HUES64 (cell line): ENCODE data around the gene FGF14.
"Not testable (repeated sequence)": the region's sequence is repeated elsewhere in the genome, so short reads cannot be mapped to it uniquely, and the experiment has no call there.

Source experiments
- H3K27ac ChIP-seq: 2 replicates; pipeline ENCODE4 v1.7.0; 2013; ENCODE audit warnings: low read depth, low read length, inconsistent platforms
- H3K27me3 ChIP-seq: 2 replicates; pipeline ENCODE4 v1.6.1; 2013; ENCODE audit warnings: mild to moderate bottlenecking, low read length; ENCODE audit not compliant: insufficient read depth
- H3K36me3 ChIP-seq: 2 replicates; pipeline ENCODE4 v1.6.1; 2013; ENCODE audit warnings: mild to moderate bottlenecking, low read length; ENCODE audit not compliant: insufficient read depth
- H3K4me1 ChIP-seq: 2 replicates; pipeline ENCODE4 v1.6.1; 2013; ENCODE audit warnings: mild to moderate bottlenecking, low read length, moderate library complexity; ENCODE audit not compliant: insufficient read depth
- H3K4me3 ChIP-seq: 2 replicates; pipeline ENCODE4 v1.5.1; 2013; ENCODE audit warnings: mild to moderate bottlenecking, low read length, moderate library complexity
- H3K9ac ChIP-seq: 2 replicates; pipeline ENCODE4 v1.6.1; 2013; ENCODE audit warnings: mild to moderate bottlenecking, low read depth, low read length
- H3K9me3 ChIP-seq: 2 replicates; pipeline ENCODE4 v1.6.1; 2013; ENCODE audit warnings: low read depth, low read length; ENCODE audit not compliant: insufficient read depth
- WGBS: fragments of 150-250, 120-280 bp; methylation state at CpG from one replicate; pipeline ENCODE4 v1.1.7; 2013; ENCODE audit warnings: missing lambda C conversion rate; 5-methylcytosine and 5-hydroxymethylcytosine counted together

The FGF14 gene

DNA sequence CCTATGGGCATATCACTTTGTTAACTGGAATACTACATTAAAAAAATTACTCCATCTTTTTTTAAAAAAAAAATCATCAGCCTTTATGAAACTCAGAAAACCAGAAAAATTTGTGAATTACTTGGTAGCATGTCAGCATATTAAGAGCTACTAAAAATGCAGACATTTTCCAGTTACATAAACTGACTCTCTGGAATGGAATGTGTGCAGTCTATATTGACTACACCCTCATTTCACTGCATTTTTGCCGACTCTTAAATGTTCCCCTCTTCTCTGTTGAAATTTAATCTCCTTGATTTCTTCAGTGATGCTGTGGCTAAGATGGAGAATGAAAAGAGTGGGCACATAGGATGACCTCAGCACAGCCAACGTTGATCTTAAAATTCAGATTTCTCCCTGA is 555.6 kb downstream of the FGF14 start:
- no peaks in the 10 kb centered on the region for H3K36me3 ChIP-seq
- H3K4me3 ChIP-seq, result no peak overlapping the region
- 96% methylated on average over 2 of the region's 2 CpGs for WGBS
- H3K9me3 ChIP-seq, result no peaks in the 10 kb centered on the region
- no peak overlapping the region for H3K9ac ChIP-seq
- H3K4me1 ChIP-seq, result peaks cover 33% of the 10 kb centered on the region
- H3K27me3 ChIP-seq, result no peaks in the 10 kb centered on the region
- H3K27ac ChIP-seq, result no peak overlapping the region; the same call in 1 of the 2 replicates

DNA sequence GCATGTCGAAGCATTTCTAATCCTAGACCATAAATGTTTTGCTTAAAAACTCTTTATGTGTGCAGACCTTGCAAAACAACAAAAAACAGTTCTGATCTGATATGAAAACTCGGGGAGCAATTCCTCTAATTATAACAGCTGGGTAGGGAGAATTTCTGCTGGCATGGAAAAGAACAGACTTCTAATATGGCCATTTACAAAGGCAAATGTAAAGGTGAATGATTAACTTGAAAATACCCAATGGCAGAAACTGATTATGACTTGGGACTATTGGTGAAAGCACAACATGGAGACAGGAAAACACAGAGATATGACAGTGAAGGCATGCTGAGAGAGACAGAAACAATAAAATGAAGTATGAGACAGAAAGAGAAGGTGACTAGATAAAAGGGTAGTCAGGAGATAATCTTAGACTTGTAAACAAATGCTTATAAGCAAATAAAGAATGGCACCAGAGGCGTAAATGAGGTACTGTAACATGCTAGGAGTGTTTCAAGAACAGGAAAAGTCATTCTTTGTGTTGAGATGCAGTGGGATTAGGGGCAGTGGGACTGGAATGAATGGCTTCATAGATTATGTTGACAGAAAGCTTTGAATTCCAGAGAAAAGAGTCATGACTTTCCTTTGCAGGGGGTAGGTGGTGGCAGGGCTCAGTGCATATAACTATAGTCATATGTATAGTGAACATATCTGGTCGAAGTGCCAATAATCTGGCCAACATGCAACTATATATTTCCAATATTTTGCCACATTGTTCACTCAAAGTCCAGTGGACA is 556.4 kb downstream of the FGF14 start:
- H3K27me3 ChIP-seq, result no peaks in the 10 kb centered on the region
- H3K27ac ChIP-seq, result no peak overlapping the region
- H3K9me3 ChIP-seq, result no peaks in the 10 kb centered on the region
- 90% methylated on average over 4 of the region's 4 CpGs for WGBS
- no peak overlapping the region for H3K4me3 ChIP-seq
- no peak overlapping the region for H3K9ac ChIP-seq
- peaks cover 34% of the 10 kb centered on the region for H3K4me1 ChIP-seq
- no peaks in the 10 kb centered on the region for H3K36me3 ChIP-seq

- Histone ChIP-seq H3K36me3 (no peaks in the 10 kb centered on the region), H3K4me3 (no peak overlapping the region), H3K9me3 (no peaks in the 10 kb centered on the region), H3K9ac (no peak overlapping the region), H3K4me1 (peaks cover 27% of the 10 kb centered on the region), H3K27ac (0 out of 2 replicates have a peak overlapping the region, but pooled peaks have one; percentile 4), H3K27me3 (no peaks in the 10 kb centered on the region)
- WGBS, result 34% methylated on average over 3 of the region's 3 CpGs
Measured at GRCh38 chr13:101841698-101842097, 560.1 kb downstream of the FGF14 start.

GRCh38 chr13:101838323-101838722 is 563.5 kb downstream of the FGF14 start:
- Histone ChIP-seq H3K4me3 (no peak overlapping the region), H3K9me3 (no peaks in the 10 kb centered on the region), H3K36me3 (no peaks in the 10 kb centered on the region), H3K9ac (no peak overlapping the region), H3K4me1 (peaks cover 12% of the 10 kb centered on the region), H3K27me3 (no peaks in the 10 kb centered on the region), H3K27ac (no peak overlapping the region)
- WGBS, result 86% methylated on average over 2 of the region's 2 CpGs

GRCh38 chr13:101837778-101838177 is 564.1 kb downstream of the FGF14 start:
- H3K27me3 ChIP-seq, H3K9me3 ChIP-seq, H3K9ac ChIP-seq, H3K4me3 ChIP-seq, H3K36me3 ChIP-seq, H3K27ac ChIP-seq: not testable (repeated sequence)
- WGBS, result 90% methylated on average over 4 of the region's 4 CpGs
- peaks cover 12% of the 10 kb centered on the region for H3K4me1 ChIP-seq

DNA sequence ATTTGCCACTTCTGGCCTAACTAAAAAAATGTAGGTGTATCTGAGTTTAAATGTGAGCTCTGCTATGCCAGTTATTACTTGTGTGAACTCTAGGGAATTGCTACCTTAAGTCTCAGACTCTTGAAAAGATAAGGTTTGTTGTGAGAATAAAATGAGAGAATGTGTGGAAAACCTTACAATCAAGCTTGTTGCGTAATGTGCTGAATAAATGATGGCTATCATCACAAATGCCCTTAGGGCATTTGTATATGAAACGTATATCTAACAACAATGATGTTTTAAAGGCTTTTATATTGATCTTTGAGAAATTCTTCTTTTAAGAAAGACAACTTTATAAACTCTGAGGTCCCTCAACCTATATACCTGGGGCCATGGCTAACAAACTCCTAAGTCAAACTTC is 564.6 kb downstream of the FGF14 start:
- H3K9ac ChIP-seq, result no peak overlapping the region
- no peaks in the 10 kb centered on the region for H3K27me3 ChIP-seq
- no peaks in the 10 kb centered on the region for H3K36me3 ChIP-seq
- peaks cover 11% of the 10 kb centered on the region for H3K4me1 ChIP-seq
- H3K4me3 ChIP-seq, result no peak overlapping the region
- no peaks in the 10 kb centered on the region for H3K9me3 ChIP-seq
- H3K27ac ChIP-seq, result no peak overlapping the region
- 100% methylated on average over 1 of the region's 2 CpGs for WGBS

DNA sequence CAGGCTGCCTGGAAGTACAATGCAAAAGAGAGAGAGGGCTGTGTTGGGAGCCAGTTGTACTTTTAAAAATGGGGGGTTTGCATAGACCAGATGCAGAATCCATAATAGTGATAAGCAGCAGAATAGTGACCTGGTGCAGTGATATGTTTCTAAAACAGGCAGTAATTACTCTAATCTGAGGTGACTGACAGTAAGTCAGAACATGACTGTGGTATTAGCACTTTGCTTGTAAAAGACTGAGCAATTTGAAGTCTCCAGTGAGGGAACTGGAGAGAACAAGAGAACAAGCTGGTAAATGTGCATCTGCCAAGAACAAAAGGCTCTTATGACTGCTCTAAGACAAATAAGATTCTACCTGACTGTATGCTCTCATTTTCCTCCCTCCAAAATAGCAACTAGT is 565.9 kb downstream of the FGF14 start:
- Histone ChIP-seq H3K9ac (no peak overlapping the region), H3K4me3 (no peak overlapping the region), H3K36me3 (no peaks in the 10 kb centered on the region), H3K9me3 (no peaks in the 10 kb centered on the region), H3K27ac (no peak overlapping the region), H3K27me3 (no peaks in the 10 kb centered on the region), H3K4me1 (no peaks in the 10 kb centered on the region)

DNA sequence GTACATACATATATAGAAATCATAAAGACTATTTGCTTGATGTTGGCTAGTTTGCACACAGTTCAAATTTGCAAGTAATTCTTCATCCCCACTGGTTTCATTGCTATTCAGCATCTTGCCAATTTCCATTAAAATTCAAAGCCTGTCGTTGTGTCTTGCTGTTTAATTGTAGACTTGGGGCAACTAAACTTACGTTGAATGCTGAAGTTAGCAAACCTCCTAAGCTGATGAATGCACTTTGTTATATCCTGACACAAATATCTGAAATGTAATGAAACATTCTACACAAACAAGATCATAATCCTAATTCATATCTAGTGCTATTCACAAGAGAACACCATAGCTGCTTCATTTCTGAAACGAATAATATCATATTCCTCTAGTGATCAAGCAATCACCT is 568.2 kb downstream of the FGF14 start:
- WGBS, result 100% methylated on average over 3 of the region's 3 CpGs
- Histone ChIP-seq H3K9me3 (no peaks in the 10 kb centered on the region), H3K27me3 (no peaks in the 10 kb centered on the region)

DNA sequence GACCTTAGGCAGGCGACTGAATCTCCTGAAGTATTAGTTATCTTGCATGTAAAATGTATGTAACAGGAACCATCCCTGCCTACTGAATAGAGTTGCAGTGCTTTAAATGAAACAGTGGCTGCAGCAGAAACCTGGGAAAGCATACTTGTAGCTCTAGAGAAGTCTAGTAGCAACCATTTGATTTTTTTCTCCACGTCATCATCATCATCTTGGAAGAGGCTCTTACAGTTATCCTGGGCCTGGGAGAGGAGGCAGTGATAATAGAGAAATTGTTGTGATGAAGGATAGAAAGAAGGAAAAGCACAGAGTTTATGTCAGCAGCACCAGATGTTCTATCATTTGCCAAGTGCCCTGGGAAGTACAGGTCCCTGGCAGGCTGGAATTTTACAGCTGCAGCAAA is 571.8 kb downstream of the FGF14 start:
- 100% methylated on average over 1 of the region's 2 CpGs for WGBS
- H3K27me3 ChIP-seq, result no peaks in the 10 kb centered on the region
- H3K4me1 ChIP-seq, result no peaks in the 10 kb centered on the region
- H3K27ac ChIP-seq, result no peak overlapping the region
- H3K9me3 ChIP-seq, result no peaks in the 10 kb centered on the region
- no peak overlapping the region for H3K9ac ChIP-seq
- no peak overlapping the region for H3K4me3 ChIP-seq
- H3K36me3 ChIP-seq, result no peaks in the 10 kb centered on the region

More for the DNA sequence above, 568.2 kb downstream of the FGF14 start:
- no peaks in the 10 kb centered on the region for H3K4me1 ChIP-seq
- H3K27ac ChIP-seq, result no peak overlapping the region
- H3K4me3 ChIP-seq, result no peak overlapping the region
- H3K36me3 ChIP-seq, result no peaks in the 10 kb centered on the region
- H3K9ac ChIP-seq, result no peak overlapping the region

- no peaks in the 10 kb centered on the region for H3K27me3 ChIP-seq
- no peaks in the 10 kb centered on the region for H3K36me3 ChIP-seq
- 97% methylated on average over 2 of the region's 2 CpGs for whole genome bisulfite sequencing
- no peak overlapping the region for H3K4me3 ChIP-seq
- no peaks in the 10 kb centered on the region for H3K4me1 ChIP-seq
- H3K27ac ChIP-seq, result no peak overlapping the region
- H3K9me3 ChIP-seq, result no peaks in the 10 kb centered on the region
- no peak overlapping the region for H3K9ac ChIP-seq
Measured at GRCh38 chr13:101829484-101829883, 572.4 kb downstream of the FGF14 start.

DNA sequence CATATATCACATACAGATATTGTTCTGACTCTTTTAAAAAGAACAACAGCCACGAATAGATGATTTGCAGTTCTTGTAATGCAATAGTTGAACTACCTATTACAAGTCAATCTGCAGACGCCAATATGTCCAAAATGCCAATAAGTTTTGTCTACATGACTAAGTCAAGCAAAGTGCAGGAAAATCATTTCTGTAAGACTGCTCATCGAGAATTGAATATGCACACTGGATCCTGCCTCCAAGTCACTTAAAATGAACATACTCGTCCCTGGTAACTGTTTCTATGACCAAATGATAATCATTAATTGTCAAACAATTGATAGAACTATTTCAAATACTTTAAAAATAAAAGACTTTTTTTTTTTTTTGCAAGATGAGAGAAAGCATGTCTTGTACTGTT is 573.7 kb downstream of the FGF14 start:
- no peaks in the 10 kb centered on the region for H3K9me3 ChIP-seq
- no peak overlapping the region for H3K27ac ChIP-seq
- H3K4me1 ChIP-seq, result no peaks in the 10 kb centered on the region
- 95% methylated on average over 4 of the region's 4 CpGs for WGBS
- H3K36me3 ChIP-seq, result no peaks in the 10 kb centered on the region
- H3K27me3 ChIP-seq, result no peaks in the 10 kb centered on the region
- no peak overlapping the region for H3K4me3 ChIP-seq
- no peak overlapping the region for H3K9ac ChIP-seq

DNA sequence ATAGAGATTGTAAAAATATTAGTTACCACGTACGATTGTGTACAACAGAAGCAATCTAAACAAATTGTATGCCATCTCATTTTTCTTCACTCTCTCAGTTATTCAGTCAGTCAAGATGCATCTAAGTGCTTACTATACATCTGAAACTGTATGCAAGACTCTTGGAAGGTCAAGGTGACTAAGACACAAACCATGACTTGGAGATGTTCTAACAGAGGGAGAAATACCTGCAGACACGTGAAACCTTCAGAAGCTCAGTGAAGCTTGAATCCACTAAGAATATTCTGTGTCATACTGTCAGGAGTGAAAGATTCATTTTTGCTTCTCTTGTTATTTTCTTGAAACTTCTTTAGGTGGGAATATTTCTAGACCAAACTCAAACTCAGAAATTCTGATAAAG is 584.0 kb downstream of the FGF14 start:
- WGBS, result 94% methylated on average over 3 of the region's 3 CpGs
- Histone ChIP-seq H3K27ac (no peak overlapping the region), H3K4me1 (no peaks in the 10 kb centered on the region), H3K27me3 (no peaks in the 10 kb centered on the region), H3K4me3 (no peak overlapping the region), H3K36me3 (no peaks in the 10 kb centered on the region), H3K9ac (no peak overlapping the region), H3K9me3 (no peaks in the 10 kb centered on the region)
